Measurements from ENCODE around the gene TRPV4.

GRCh38 chr12:109777544-109777943 lies 55.7 kb downstream of the TRPV4 start:
- TF ChIP-seq, protein P1, sequence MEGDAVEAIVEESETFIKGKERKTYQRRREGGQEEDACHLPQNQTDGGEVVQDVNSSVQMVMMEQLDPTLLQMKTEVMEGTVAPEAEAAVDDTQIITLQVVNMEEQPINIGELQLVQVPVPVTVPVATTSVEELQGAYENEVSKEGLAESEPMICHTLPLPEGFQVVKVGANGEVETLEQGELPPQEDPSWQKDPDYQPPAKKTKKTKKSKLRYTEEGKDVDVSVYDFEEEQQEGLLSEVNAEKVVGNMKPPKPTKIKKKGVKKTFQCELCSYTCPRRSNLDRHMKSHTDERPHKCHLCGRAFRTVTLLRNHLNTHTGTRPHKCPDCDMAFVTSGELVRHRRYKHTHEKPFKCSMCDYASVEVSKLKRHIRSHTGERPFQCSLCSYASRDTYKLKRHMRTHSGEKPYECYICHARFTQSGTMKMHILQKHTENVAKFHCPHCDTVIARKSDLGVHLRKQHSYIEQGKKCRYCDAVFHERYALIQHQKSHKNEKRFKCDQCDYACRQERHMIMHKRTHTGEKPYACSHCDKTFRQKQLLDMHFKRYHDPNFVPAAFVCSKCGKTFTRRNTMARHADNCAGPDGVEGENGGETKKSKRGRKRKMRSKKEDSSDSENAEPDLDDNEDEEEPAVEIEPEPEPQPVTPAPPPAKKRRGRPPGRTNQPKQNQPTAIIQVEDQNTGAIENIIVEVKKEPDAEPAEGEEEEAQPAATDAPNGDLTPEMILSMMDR (conservative IDR thresholded peaks at IDR 0.05; ENCODE audit: low read length), result no peak
- no peak for TF ChIP-seq EZH2phosphoT487 (IDR thresholded peaks at IDR 0.05; ENCODE audit: borderline replicate concordance, low read depth, low read length)

Measured in OCI-LY7 (cell line).